Memory B cell (primary cell): ENCODE results near the gene CADM2.

Source experiments
- ATAC-seq: fragments of 150-1000 bp; cut with Tn5 transposase; 2 replicates; pipeline ENCODE4 v1.10.0; 2021; ENCODE audit warnings: low read depth, mild to moderate bottlenecking, moderate library complexity
- DNase-seq, 2 donors: peaks; one replicate each; pipeline ENCODE4 v3.0.0; 2022; ENCODE audit warnings: low spot score in 2 of 2
- H3K27ac Mint-ChIP-seq: one replicate; pipeline ENCODE4 v1.8.0; 2022; ENCODE audit warnings: mild to moderate bottlenecking, moderate library complexity, mixed read lengths
- H3K27me3 Mint-ChIP-seq: one replicate; pipeline ENCODE4 v1.8.0; 2022; ENCODE audit warnings: mixed read lengths
- H3K36me3 Mint-ChIP-seq: one replicate; pipeline ENCODE4 v1.8.0; 2022; ENCODE audit warnings: mild to moderate bottlenecking, mixed read lengths
- H3K4me1 Mint-ChIP-seq: one replicate; pipeline ENCODE4 v1.8.0; 2022; ENCODE audit warnings: mixed read lengths
- H3K4me3 Mint-ChIP-seq: one replicate; pipeline ENCODE4 v1.8.0; 2022; ENCODE audit warnings: mild to moderate bottlenecking, moderate library complexity, mixed read lengths
- H3K9me3 Mint-ChIP-seq: one replicate; pipeline ENCODE4 v1.8.0; 2022; ENCODE audit warnings: mixed read lengths

The CADM2 gene

GRCh38 chr3:84967767-84968581 is 9.2 kb downstream of the CADM2 start:
- no peak for ATAC-seq
- Mint-ChIP-seq H3K9me3 (peaks cover 2% of the 10 kb centered on the region), H3K4me1 (no peaks in the 10 kb centered on the region), H3K27me3 (no peaks in the 10 kb centered on the region), H3K27ac (no peak overlapping the region), H3K36me3 (no peaks in the 10 kb centered on the region), H3K4me3 (no peak overlapping the region)
- no peak for DNase-seq

- no peaks in the 10 kb centered on the region for H3K27me3 Mint-ChIP-seq
- H3K4me1 Mint-ChIP-seq, result no peaks in the 10 kb centered on the region
- H3K36me3 Mint-ChIP-seq, result no peaks in the 10 kb centered on the region
- H3K9me3 Mint-ChIP-seq, result peaks cover 2% of the 10 kb centered on the region
- no peak overlapping the region for H3K27ac Mint-ChIP-seq
- H3K4me3 Mint-ChIP-seq, result no peak overlapping the region
- DNase-seq, result no peak
- no peak for ATAC-seq
Measured at GRCh38 chr3:84968701-84969235, 10.0 kb downstream of the CADM2 start.

- Mint-ChIP-seq H3K36me3 (no peaks in the 10 kb centered on the region), H3K4me3 (no peak overlapping the region), H3K4me1 (no peaks in the 10 kb centered on the region), H3K9me3 (peaks cover 2% of the 10 kb centered on the region), H3K27ac (no peak overlapping the region), H3K27me3 (no peaks in the 10 kb centered on the region)
- ATAC-seq (no peak), DNase-seq (no peak)
Measured at GRCh38 chr3:84974347-84974746, 15.6 kb downstream of the CADM2 start.

GRCh38 chr3:84977021-84977420 is 18.2 kb downstream of the CADM2 start:
- Mint-ChIP-seq H3K4me1 (no peaks in the 10 kb centered on the region), H3K36me3 (no peaks in the 10 kb centered on the region), H3K27ac (no peak overlapping the region), H3K9me3 (no peaks in the 10 kb centered on the region), H3K27me3 (no peaks in the 10 kb centered on the region), H3K4me3 (no peak overlapping the region)
- DNase-seq (no peak), ATAC-seq (no peak)

GRCh38 chr3:84978843-84979242 is 20.1 kb downstream of the CADM2 start:
- no peak overlapping the region for H3K4me3 Mint-ChIP-seq
- no peak overlapping the region for H3K27ac Mint-ChIP-seq
- H3K36me3 Mint-ChIP-seq, result no peaks in the 10 kb centered on the region
- no peaks in the 10 kb centered on the region for H3K4me1 Mint-ChIP-seq
- ATAC-seq, result no peak
- no peaks in the 10 kb centered on the region for H3K9me3 Mint-ChIP-seq
- no peak for DNase-seq
- no peaks in the 10 kb centered on the region for H3K27me3 Mint-ChIP-seq

- Mint-ChIP-seq H3K27ac (no peak overlapping the region), H3K27me3 (no peaks in the 10 kb centered on the region), H3K9me3 (no peaks in the 10 kb centered on the region), H3K36me3 (no peaks in the 10 kb centered on the region), H3K4me1 (no peaks in the 10 kb centered on the region), H3K4me3 (no peak overlapping the region)
- ATAC-seq (no peak), DNase-seq (no peak)
Measured at GRCh38 chr3:84980011-84980410, 21.2 kb downstream of the CADM2 start.

GRCh38 chr3:84980456-84980855 is 21.7 kb downstream of the CADM2 start:
- no peak for ATAC-seq
- Mint-ChIP-seq H3K27ac (no peak overlapping the region), H3K4me1 (no peaks in the 10 kb centered on the region), H3K36me3 (no peaks in the 10 kb centered on the region), H3K4me3 (no peak overlapping the region), H3K27me3 (no peaks in the 10 kb centered on the region), H3K9me3 (no peaks in the 10 kb centered on the region)
- DNase-seq, result no peak

GRCh38 chr3:84983490-84983889 is 24.7 kb downstream of the CADM2 start:
- Mint-ChIP-seq H3K4me3 (no peak overlapping the region), H3K27me3 (no peaks in the 10 kb centered on the region), H3K9me3 (no peaks in the 10 kb centered on the region), H3K4me1 (no peaks in the 10 kb centered on the region), H3K36me3 (no peaks in the 10 kb centered on the region), H3K27ac (no peak overlapping the region)
- no peak for DNase-seq
- no peak for ATAC-seq

- DNase-seq (no peak), ATAC-seq (no peak)
- H3K27me3 Mint-ChIP-seq, result no peaks in the 10 kb centered on the region
- no peak overlapping the region for H3K4me3 Mint-ChIP-seq
- H3K36me3 Mint-ChIP-seq, result no peaks in the 10 kb centered on the region
- H3K9me3 Mint-ChIP-seq, result no peaks in the 10 kb centered on the region
- no peaks in the 10 kb centered on the region for H3K4me1 Mint-ChIP-seq
- no peak overlapping the region for H3K27ac Mint-ChIP-seq
Measured at GRCh38 chr3:84984429-84984828, 25.6 kb downstream of the CADM2 start.

- no peaks in the 10 kb centered on the region for H3K36me3 Mint-ChIP-seq
- no peak overlapping the region for H3K4me3 Mint-ChIP-seq
- H3K27ac Mint-ChIP-seq, result no peak overlapping the region
- ATAC-seq (no peak), DNase-seq (no peak)
- no peaks in the 10 kb centered on the region for H3K9me3 Mint-ChIP-seq
- H3K27me3 Mint-ChIP-seq, result no peaks in the 10 kb centered on the region
- H3K4me1 Mint-ChIP-seq, result no peaks in the 10 kb centered on the region
Measured at GRCh38 chr3:84985795-84986194, 27.0 kb downstream of the CADM2 start.

GRCh38 chr3:84987706-84988504 is 29.1 kb downstream of the CADM2 start:
- H3K27ac Mint-ChIP-seq, result no peak overlapping the region
- no peak for DNase-seq
- no peak for ATAC-seq
- H3K27me3 Mint-ChIP-seq, result no peaks in the 10 kb centered on the region
- H3K4me3 Mint-ChIP-seq, result no peak overlapping the region
- H3K9me3 Mint-ChIP-seq, result no peaks in the 10 kb centered on the region
- no peaks in the 10 kb centered on the region for H3K4me1 Mint-ChIP-seq
- no peaks in the 10 kb centered on the region for H3K36me3 Mint-ChIP-seq

- H3K27ac Mint-ChIP-seq, result no peak overlapping the region
- ATAC-seq, result no peak
- no peak overlapping the region for H3K4me3 Mint-ChIP-seq
- no peak for DNase-seq
- H3K9me3 Mint-ChIP-seq, result no peaks in the 10 kb centered on the region
- H3K36me3 Mint-ChIP-seq, result no peaks in the 10 kb centered on the region
- no peaks in the 10 kb centered on the region for H3K27me3 Mint-ChIP-seq
- no peaks in the 10 kb centered on the region for H3K4me1 Mint-ChIP-seq
Measured at GRCh38 chr3:84989102-84989501, 30.3 kb downstream of the CADM2 start.

GRCh38 chr3:84991422-84991900 is 32.7 kb downstream of the CADM2 start:
- Mint-ChIP-seq H3K27ac (no peak overlapping the region), H3K4me3 (no peak overlapping the region), H3K9me3 (no peaks in the 10 kb centered on the region), H3K27me3 (no peaks in the 10 kb centered on the region), H3K36me3 (no peaks in the 10 kb centered on the region), H3K4me1 (no peaks in the 10 kb centered on the region)
- DNase-seq (no peak), ATAC-seq (no peak)

- Mint-ChIP-seq H3K27me3 (no peaks in the 10 kb centered on the region), H3K4me3 (no peak overlapping the region), H3K9me3 (no peaks in the 10 kb centered on the region), H3K27ac (no peak overlapping the region), H3K4me1 (no peaks in the 10 kb centered on the region), H3K36me3 (no peaks in the 10 kb centered on the region)
- DNase-seq, result no peak
- ATAC-seq, result no peak
Measured at GRCh38 chr3:84993956-84994355, 35.2 kb downstream of the CADM2 start.
